Fibroblast of pulmonary artery (primary cell): ENCODE data around the gene FUZ.

Experiments
- DNase-seq: peaks from one replicate; pipeline ENCODE4 v3.0.0-alpha.2; 2010; ENCODE audit warnings: low read depth
- H3K4me3 ChIP-seq: replicated peaks from 2 replicates; pipeline ENCODE4 v1.5.1; 2011; ENCODE audit warnings: low read depth, mild to moderate bottlenecking, control low read depth, low read length, moderate library complexity
- TF ChIP-seq, protein P1 (sequence below): IDR thresholded peaks from 2 replicates; pipeline ENCODE4 v1.5.1; 2011; ENCODE audit warnings: mild to moderate bottlenecking, control low read depth, low read length, inconsistent platforms; ENCODE audit errors: missing control alignments

FUZ gene

DNA sequence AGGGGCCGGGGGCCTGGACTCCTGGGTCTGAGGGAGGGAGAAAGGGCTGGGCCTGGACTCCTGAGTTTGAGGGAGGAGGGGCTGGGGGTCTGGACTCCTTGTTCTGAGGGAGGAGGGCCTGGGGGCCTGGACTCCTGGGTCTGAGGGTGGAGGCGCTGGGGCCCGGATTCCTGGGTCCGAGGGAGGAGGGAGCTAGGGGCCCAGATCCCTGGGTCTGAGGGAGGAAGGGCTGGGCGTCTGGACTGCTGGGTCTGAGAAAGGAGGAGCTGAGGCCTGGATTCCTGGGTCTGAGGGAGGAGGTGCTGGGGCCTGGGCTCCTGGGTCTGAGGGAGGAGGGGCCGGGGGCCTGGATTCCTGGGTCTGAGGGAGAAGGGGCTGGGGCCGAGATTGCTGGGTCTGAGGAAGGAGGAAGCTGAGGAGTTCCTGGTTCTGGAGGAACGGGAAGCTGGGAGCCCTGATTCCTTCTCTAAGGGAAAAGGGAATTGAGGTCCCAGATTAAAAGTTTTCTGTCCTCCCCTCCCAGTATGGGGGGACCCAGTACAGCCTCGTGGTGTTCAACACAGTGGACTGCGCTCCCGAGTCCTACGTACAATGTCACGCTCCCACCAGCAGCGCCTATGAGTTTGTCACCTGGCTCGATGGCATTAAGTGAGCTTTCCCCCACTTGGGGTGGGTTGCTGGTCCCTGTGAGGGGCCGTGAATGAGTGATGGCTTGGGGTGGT lies 5.7 kb upstream of the FUZ start:
- DNase-seq = no peak
- TF ChIP-seq, protein P1, sequence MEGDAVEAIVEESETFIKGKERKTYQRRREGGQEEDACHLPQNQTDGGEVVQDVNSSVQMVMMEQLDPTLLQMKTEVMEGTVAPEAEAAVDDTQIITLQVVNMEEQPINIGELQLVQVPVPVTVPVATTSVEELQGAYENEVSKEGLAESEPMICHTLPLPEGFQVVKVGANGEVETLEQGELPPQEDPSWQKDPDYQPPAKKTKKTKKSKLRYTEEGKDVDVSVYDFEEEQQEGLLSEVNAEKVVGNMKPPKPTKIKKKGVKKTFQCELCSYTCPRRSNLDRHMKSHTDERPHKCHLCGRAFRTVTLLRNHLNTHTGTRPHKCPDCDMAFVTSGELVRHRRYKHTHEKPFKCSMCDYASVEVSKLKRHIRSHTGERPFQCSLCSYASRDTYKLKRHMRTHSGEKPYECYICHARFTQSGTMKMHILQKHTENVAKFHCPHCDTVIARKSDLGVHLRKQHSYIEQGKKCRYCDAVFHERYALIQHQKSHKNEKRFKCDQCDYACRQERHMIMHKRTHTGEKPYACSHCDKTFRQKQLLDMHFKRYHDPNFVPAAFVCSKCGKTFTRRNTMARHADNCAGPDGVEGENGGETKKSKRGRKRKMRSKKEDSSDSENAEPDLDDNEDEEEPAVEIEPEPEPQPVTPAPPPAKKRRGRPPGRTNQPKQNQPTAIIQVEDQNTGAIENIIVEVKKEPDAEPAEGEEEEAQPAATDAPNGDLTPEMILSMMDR = no peak
- H3K4me3 ChIP-seq = peak overlapping the region; percentile 99

DNA sequence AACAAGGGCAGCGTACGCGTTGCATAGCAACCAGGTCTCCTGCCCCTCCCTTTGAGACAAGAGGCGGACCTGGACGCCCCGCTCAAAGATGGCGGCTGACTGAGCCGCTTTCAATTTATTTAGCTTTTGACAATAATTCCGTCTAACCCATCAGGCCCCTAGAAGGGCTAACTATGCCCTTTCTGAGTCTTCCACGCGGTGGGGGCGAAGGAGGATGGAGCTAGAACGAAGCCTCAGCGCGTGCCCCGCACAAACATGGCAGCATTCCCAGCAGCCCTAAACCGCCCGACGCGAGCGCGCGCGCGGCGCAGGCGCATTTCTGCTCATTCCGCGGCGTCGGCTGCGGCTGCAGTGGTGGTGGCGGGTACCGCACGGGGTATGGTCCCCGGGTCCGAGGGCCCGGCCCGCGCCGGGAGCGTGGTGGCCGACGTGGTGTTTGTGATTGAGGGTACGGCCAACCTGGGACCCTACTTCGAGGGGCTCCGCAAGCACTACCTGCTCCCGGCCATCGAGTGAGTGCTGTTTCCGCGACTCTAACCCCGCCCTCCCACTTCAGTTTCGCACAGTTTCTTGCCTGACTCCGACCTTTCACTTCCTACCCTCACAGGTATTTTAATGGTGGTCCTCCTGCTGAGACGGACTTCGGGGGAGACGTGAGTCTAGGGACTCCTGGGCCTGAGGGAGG lies 5.0 kb upstream of the FUZ start, which contains the start of gene MED25:
TSS of gene MED25 (plus strand) at position 326 of the 685 bp plus-strand sequence. CDS start at position 379, 53 bp downstream.
- DNase-seq = peak; percentile 87
- H3K4me3 ChIP-seq = peak within 1 kb of the TSS; percentile 99
- TF ChIP-seq, protein P1 = no peak

DNA sequence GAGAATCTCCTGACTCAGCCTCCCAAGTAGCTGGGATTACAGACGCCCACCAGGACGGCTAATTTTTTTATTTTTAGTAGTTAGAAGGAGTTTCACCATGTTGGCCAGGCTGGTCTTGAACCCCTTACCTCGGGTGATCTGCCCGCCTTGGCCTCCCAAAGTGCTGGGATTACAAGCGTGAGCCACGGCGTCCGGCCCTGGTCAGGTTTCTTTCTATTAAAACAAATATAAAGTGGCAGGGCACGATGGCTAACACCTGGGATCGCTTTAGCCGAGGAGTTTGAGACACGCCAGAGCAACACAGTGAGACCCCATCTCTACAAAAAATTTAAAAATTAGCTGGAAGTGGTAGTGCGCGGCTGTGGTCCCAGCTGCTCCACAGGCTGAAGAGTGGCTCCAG lies 3.5 kb upstream of the FUZ start:
- TF ChIP-seq, protein P1 = no peak
- no peak overlapping the region for H3K4me3 ChIP-seq

DNA sequence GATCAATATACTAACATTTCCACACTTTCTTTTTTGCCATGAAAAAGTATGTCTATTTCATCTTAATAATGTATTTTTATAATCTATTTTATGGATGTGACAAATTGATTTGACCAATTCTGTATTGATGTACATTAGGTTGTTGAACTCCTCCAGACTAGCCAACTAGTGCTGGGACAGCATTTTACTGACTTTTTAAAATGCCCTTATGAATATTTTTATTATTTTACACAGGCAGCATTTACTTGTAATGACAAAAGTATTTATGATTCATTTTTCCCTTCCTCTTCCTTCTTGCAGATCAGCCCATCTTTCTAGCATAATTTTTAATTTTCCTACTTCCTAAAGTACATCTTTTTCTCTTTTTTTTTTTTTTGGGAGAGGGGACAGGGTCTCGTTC lies 918 bp upstream of the FUZ start:
- TF ChIP-seq, protein P1 = no peak
- H3K4me3 ChIP-seq = peak overlapping the region; percentile 77
- no peak for DNase-seq

More for the DNA sequence above, 3.5 kb upstream of the FUZ start:
- no peak for DNase-seq

DNA sequence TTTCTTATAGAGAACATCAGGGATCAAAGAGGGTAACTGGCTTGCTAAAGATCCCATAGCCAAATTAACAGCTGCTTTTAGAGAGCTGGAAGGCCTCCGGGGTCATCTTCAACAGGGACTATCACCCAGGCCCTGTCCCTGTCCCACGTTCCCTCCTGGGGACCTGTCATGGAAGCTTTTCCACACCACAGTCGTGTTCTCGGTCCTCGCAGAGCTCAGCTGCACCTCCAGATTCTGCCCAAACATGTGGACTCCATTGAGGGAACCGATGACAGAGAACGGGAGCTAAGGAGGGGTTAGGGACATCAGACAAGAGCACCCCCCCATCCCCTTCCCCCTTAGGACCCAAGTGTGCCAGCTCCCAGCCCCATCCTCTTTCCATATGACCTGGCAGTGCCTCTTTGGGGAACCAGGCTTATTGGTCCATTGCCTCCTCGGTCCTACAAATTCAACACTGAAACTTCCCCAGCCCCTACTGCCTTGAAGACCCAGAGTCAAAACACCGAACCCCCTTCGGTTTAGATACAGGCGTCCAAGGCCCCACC lies 568 bp downstream of the FUZ start:
- DNase-seq = no peak
- TF ChIP-seq, protein P1 = no peak
- peak overlapping the region; percentile 77 for H3K4me3 ChIP-seq

DNA sequence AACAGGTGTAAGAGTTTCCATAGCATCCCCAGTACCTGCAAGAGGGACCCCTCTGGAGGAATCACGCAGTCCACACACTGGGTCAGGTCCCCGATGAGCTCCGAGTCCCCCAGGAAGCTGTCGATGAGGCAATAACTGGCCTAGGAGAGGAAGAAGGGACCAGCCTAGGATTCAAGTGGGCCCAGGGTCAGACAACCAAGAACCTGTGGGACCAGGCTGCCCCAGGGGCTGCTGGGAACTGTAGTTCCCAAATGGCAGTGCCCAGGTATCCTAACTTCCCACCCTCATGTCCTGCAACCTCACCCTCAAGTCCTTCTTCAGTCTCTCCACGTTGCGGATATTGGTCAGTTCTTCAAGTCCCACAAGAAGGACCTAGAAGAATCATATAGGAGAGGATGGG lies 1.8 kb downstream of the FUZ start:
- no peak for DNase-seq
- TF ChIP-seq, protein P1 = no peak
- H3K4me3 ChIP-seq = no peak overlapping the region
